ENCODE results near the gene ATP11A. TPM values are rescaled to one million over a fixed set of nuclear protein-coding genes. Genes with fewer than 3 reads are reported as not detected.
"Not testable (repeated sequence)": the region's sequence is repeated elsewhere in the genome, so short reads cannot be mapped to it uniquely, and the experiment has no call there.

ATP11A gene
- total RNA-seq, 2 experiments from 2014 or later: 63.1 to 68.4 TPM

- H3K4me3 Mint-ChIP-seq: no peak overlapping the region
- H3K4me1 Mint-ChIP-seq: no peaks in the 10 kb centered on the region
- H3K27ac Mint-ChIP-seq: no peak overlapping the region
- no peaks in the 10 kb centered on the region for H3K9me3 Mint-ChIP-seq
- POLR2A ChIA-PET: no interaction called here
- no peaks in the 10 kb centered on the region for H3K27me3 Mint-ChIP-seq
- no peak for DNase-seq
- CTCF ChIA-PET: interaction anchor here (1.1 kb wide), 1 partner anchor 21 kb away, joined by 4 read pairs; no protein-coding TSS in a partner anchor
- H3K36me3 Mint-ChIP-seq (ENCODE audit: low read depth): peaks cover 41% of the 10 kb centered on the region
These were observed 143.9 kb downstream of the ATP11A start for GRCh38 chr13:112833551-112834257.

- Mint-ChIP-seq H3K4me1 (no peaks in the 10 kb centered on the region), H3K36me3 (ENCODE audit: low read depth) (peaks cover 46% of the 10 kb centered on the region), H3K4me3 (no peak overlapping the region), H3K27ac (no peak overlapping the region), H3K9me3 (no peaks in the 10 kb centered on the region), H3K27me3 (no peaks in the 10 kb centered on the region)
- no peak for DNase-seq
- POLR2A ChIA-PET: no interaction called here
- CTCF ChIA-PET: interaction anchor here (1.3 kb wide), 1 partner anchor 15 kb away, joined by 3 read pairs; no protein-coding TSS in a partner anchor
These were observed 145.5 kb downstream of the ATP11A start for GRCh38 chr13:112835344-112835743.

- Mint-ChIP-seq H3K4me3 (no peak overlapping the region), H3K36me3 (ENCODE audit: low read depth) (peaks cover 43% of the 10 kb centered on the region), H3K4me1 (no peaks in the 10 kb centered on the region), H3K27ac (no peak overlapping the region), H3K27me3 (no peaks in the 10 kb centered on the region), H3K9me3 (no peaks in the 10 kb centered on the region)
- DNase-seq: no peak
- CTCF ChIA-PET: interaction anchor here (1.3 kb wide), 1 partner anchor 15 kb away, joined by 3 read pairs; no protein-coding TSS in a partner anchor
- POLR2A ChIA-PET: no interaction called here
These were observed 146.0 kb downstream of the ATP11A start for GRCh38 chr13:112835796-112836195.

DNA sequence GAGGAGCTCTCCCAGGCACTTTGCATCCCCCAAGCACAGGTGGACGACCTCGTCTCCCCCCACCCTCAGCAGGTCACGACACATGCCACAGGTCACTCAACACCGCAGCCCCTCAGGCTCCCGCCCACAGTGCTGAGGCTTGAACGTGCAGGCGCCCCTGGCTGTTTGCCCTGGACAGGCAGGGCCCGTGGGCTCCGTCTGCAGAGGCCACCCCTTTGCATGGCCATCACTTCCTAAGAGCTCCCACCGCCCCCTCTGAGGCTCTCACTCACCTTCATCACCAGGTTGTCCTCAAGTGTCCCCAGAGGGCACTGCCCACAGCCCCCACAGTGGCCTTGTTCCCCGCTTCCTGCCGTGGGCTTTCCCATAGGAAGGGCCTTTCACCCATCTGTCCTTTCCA is 147.1 kb downstream of the ATP11A start:
- no peaks in the 10 kb centered on the region for H3K4me1 Mint-ChIP-seq
- ChIA-PET CTCF (interaction anchor here (0.7 to 1.3 kb wide), 2 partner anchors 16 to 184 kb away, joined by 3 to 4 read pairs; no protein-coding TSS in a partner anchor), POLR2A (no interaction called here)
- H3K36me3 Mint-ChIP-seq (ENCODE audit: low read depth): peaks cover 32% of the 10 kb centered on the region
- H3K9me3 Mint-ChIP-seq: no peaks in the 10 kb centered on the region
- no peaks in the 10 kb centered on the region for H3K27me3 Mint-ChIP-seq
- H3K27ac Mint-ChIP-seq: no peak overlapping the region
- no peak overlapping the region for H3K4me3 Mint-ChIP-seq
- no peak for DNase-seq

DNA sequence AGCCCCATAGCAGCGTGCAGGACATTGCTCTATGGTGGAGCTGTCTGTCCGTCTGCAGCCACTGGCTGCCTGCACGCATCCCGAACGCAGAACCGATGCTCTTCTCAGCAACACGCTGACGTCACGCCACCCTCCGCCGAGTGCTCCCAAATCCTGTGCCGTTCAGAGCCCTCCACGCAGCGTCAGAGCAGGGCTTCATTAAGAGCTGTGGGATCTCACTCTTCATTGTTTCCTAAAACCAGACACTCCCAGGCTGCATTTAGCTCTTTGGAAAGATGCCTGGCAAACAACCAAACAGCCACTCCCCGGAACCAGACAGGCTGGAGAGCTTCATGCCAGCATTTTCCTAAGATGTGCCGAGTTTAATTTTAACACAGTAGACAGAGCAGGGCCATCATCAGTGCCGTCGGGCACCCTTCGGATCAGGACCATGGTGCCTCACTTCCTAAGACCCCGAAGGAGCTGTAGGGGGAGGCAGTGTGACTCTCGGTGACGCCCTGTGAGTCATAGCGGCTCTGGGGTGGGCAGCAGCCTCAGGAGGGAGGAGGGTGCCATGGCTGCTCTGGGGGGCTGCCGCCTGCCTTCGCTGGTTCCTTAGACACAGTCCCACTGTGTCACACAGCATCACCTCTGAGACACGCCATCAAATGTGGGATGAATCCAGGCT is 147.7 kb downstream of the ATP11A start:
- Mint-ChIP-seq H3K36me3 (ENCODE audit: low read depth) (peaks cover 26% of the 10 kb centered on the region), H3K4me1 (peaks cover 4% of the 10 kb centered on the region), H3K9me3 (no peaks in the 10 kb centered on the region), H3K27ac (no peak overlapping the region), H3K27me3 (no peaks in the 10 kb centered on the region), H3K4me3 (no peak overlapping the region)
- POLR2A ChIA-PET: no interaction called here
- CTCF ChIA-PET: interaction anchor here (0.7 kb wide), 1 partner anchor 183 kb away, joined by 4 read pairs; no protein-coding TSS in a partner anchor
- DNase-seq: no peak

- Mint-ChIP-seq H3K36me3 (ENCODE audit: low read depth) (peaks cover 21% of the 10 kb centered on the region), H3K27me3 (no peaks in the 10 kb centered on the region), H3K4me1 (peaks cover 6% of the 10 kb centered on the region), H3K27ac (no peak overlapping the region), H3K4me3 (no peak overlapping the region), H3K9me3 (no peaks in the 10 kb centered on the region)
- POLR2A ChIA-PET: no interaction called here
- CTCF ChIA-PET: no interaction called here
- no peak for DNase-seq
These were observed 148.4 kb downstream of the ATP11A start for GRCh38 chr13:112838038-112838841.

DNA sequence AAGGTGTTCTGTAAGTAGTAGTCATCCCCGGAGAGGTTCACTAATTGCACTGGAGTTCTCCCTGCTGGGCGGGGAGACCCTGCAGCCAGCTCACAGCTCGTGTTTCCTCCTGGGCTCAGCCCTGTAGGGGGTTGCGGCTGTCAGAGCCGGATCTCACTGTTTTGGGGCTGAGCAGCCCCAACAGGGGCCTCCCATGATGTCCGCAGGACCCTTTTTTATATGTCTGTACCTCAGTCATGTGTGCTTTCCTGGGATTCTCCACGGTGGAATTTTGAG is 148.9 kb downstream of the ATP11A start:
- no peak overlapping the region for H3K27ac Mint-ChIP-seq
- H3K36me3 Mint-ChIP-seq (ENCODE audit: low read depth): peaks cover 18% of the 10 kb centered on the region
- ChIA-PET POLR2A (no interaction called here), CTCF (no interaction called here)
- no peaks in the 10 kb centered on the region for H3K9me3 Mint-ChIP-seq
- no peak overlapping the region for H3K4me3 Mint-ChIP-seq
- DNase-seq: no peak
- H3K4me1 Mint-ChIP-seq: peaks cover 6% of the 10 kb centered on the region
- no peaks in the 10 kb centered on the region for H3K27me3 Mint-ChIP-seq

DNA sequence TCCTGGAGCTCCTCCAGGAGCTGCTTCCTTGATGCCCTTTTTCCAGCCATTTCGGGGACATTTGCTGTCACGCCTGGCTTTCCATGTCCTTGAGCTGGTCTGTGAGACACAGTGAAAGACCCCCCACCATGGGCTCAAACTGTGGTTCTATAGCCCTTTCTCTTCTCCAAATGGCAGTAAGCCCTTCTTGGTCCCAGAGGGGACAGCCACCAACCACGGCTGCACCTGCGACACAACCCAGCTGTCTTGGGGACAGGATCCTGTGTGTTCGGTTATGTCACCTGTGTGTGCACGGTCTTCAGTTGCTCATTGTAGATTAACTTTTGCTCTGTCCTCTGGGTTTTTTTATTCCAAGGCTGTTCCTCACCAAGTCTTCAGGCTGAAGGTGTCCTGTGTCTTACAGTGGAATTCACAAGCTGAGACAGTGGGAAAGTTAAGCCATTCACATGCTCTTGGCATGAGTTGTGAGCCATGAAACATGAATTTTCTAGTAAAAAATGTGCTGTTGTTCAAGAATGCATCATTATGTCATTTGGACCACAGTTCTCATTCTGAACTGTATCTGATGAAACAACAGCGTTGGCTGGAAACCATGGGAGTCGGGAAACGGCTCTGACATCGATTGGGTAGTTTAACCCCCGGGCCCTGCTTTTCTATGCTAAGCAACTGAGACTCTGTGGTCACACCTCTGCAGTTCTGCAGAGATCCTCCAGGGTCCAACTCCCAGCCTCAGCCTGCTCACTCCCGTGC is 149.7 kb downstream of the ATP11A start:
- Mint-ChIP-seq H3K36me3 (ENCODE audit: low read depth) (peaks cover 17% of the 10 kb centered on the region), H3K4me3 (no peak overlapping the region), H3K27me3 (no peaks in the 10 kb centered on the region), H3K27ac (no peak overlapping the region), H3K9me3 (no peaks in the 10 kb centered on the region), H3K4me1 (peaks cover 6% of the 10 kb centered on the region)
- DNase-seq: no peak
- ChIA-PET POLR2A (no interaction called here), CTCF (no interaction called here)

- no peaks in the 10 kb centered on the region for H3K27me3 Mint-ChIP-seq
- no peaks in the 10 kb centered on the region for H3K9me3 Mint-ChIP-seq
- H3K27ac Mint-ChIP-seq: no peak overlapping the region
- DNase-seq: no peak
- H3K4me1 Mint-ChIP-seq: peaks cover 6% of the 10 kb centered on the region
- H3K4me3 Mint-ChIP-seq: no peak overlapping the region
- CTCF ChIA-PET: no interaction called here
- POLR2A ChIA-PET: no interaction called here
- peaks cover 15% of the 10 kb centered on the region for H3K36me3 Mint-ChIP-seq (ENCODE audit: low read depth)
These were observed 150.8 kb downstream of the ATP11A start for GRCh38 chr13:112840472-112841302.

GRCh38 chr13:112841303-112842015 is 151.6 kb downstream of the ATP11A start:
- H3K4me3 Mint-ChIP-seq, H3K9me3 Mint-ChIP-seq, DNase-seq, H3K27ac Mint-ChIP-seq, POLR2A ChIA-PET, H3K4me1 Mint-ChIP-seq, CTCF ChIA-PET, H3K27me3 Mint-ChIP-seq: not testable (repeated sequence)
- peaks cover 21% of the 10 kb centered on the region for H3K36me3 Mint-ChIP-seq (ENCODE audit: low read depth)

DNA sequence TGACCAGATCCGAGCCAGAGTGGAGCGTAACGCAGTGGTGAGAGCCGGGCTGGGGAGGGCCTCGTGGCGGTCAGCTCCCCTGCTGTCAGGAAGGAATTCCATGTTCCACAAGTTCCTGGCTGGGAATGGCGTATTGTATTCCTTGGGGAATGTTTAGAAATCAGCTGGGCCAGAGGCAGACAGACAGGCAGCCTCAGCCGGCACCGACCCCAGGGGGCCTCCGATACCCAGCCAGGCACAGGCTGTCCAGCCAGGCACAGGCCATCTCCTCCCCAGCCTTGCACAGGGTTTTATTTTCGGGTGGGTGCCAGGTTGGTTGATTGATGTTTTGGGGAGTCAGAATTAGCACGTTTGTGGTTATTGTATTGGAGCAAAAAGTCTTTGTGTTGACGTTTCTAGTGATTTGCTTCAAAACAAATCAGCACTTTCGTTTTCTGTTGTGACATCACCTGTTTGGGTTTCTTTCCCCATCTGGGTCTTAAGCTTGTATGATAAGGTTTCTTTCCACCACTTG is 152.6 kb downstream of the ATP11A start:
- Mint-ChIP-seq H3K27me3 (no peaks in the 10 kb centered on the region), H3K4me3 (no peak overlapping the region), H3K36me3 (ENCODE audit: low read depth) (peaks cover 23% of the 10 kb centered on the region), H3K4me1 (peaks cover 6% of the 10 kb centered on the region), H3K27ac (no peak overlapping the region), H3K9me3 (no peaks in the 10 kb centered on the region)
- DNase-seq: no peak
- ChIA-PET POLR2A (no interaction called here), CTCF (no interaction called here)

Data from activated CD4-positive, alpha-beta T cell treated with anti-CD3 and anti-CD28 coated beads, Interleukin-2, amount 10 ng/mL, durations not matched to agents 7 days and 5 days (primary cell).